H1 (cell line): Measurements from ENCODE around the gene JAM2. TPM values are rescaled to one million over a fixed set of nuclear protein-coding genes. Genes with fewer than 3 reads are reported as not detected.

ENCODE experiments used
- CTCF ChIA-PET: fragments of 300-600 bp; sonication (Branson Sonifier 250); formaldehyde crosslinking; loops from one replicate; lab custom pipeline; 2021; ENCODE audit not compliant: partially characterized antibody; lab: Charles Lee
- POLR2A ChIA-PET: fragments of 300-600 bp; sonication (Branson Sonifier 250); formaldehyde crosslinking; loops from one replicate; lab custom pipeline; 2021; ENCODE audit warnings: inconsistent platforms; ENCODE audit not compliant: partially characterized antibody; lab: Charles Lee
- DNase-seq, 2 experiments: peaks; one replicate each; pipeline versions ENCODE4 v3.0.0 to v3.0.0-alpha.2; 2010 to 2022; ENCODE audit warnings: low spot score in 2 of 2, low read depth in 1 of 2, mixed read lengths in 1 of 2
- FAIRE-seq: peaks from 2 replicates; lab custom pipeline; 2011; peaks lifted over from hg19 to GRCh38; lab: Jason Lieb, UNC
- H2AFZ ChIP-seq: 2 replicates; pipeline ENCODE4 v1.8.1; 2012; ENCODE audit warnings: low read length, inconsistent platforms
- H2AK5ac ChIP-seq: 2 replicates; pipeline ENCODE4 v1.6.1; 2013; ENCODE audit warnings: low read depth, low read length
- H2BK120ac ChIP-seq: replicated peaks from 2 replicates; pipeline ENCODE3; 2013; ENCODE audit warnings: low read depth, low read length, inconsistent platforms
- H2BK12ac ChIP-seq: 2 replicates; pipeline ENCODE4 v1.6.1; 2013; ENCODE audit warnings: low read depth, low read length
- H2BK15ac ChIP-seq: 2 replicates; pipeline ENCODE4 v1.6.1; 2013; ENCODE audit warnings: low read length
- H2BK20ac ChIP-seq: 2 replicates; pipeline ENCODE4 v1.6.1; 2013; ENCODE audit warnings: low read length
- H2BK5ac ChIP-seq: 2 replicates; pipeline ENCODE4 v1.6.1; 2013; ENCODE audit warnings: low read depth, low read length
- H3K14ac ChIP-seq: 2 replicates; pipeline ENCODE4 v1.6.1; 2013; ENCODE audit warnings: inconsistent platforms; ENCODE audit not compliant: insufficient read length
- H3K18ac ChIP-seq: 2 replicates; pipeline ENCODE4 v1.6.1; 2013; ENCODE audit warnings: low read length; ENCODE audit errors: extremely low read depth
- H3K23ac ChIP-seq: 2 replicates; pipeline ENCODE4 v1.6.1; 2013; ENCODE audit warnings: inconsistent platforms; ENCODE audit not compliant: insufficient read length
- H3K23me2 ChIP-seq: 2 replicates; pipeline ENCODE4 v1.6.1; 2013; ENCODE audit warnings: low read depth, low read length
- H3K27ac ChIP-seq: 2 replicates; pipeline ENCODE4 v1.6.1; 2011; ENCODE audit warnings: low read depth, low read length, inconsistent platforms
- H3K27me3 ChIP-seq, 4 experiments: replicated peaks in 1 of 4; 1 replicate in 1 of 4; 2 replicates in 3 of 4; pipeline versions ENCODE4 v1.6.1 to v1.8.1; 2011 to 2013; ENCODE audit warnings: low read length in 3 of 4, mild to moderate bottlenecking in 3 of 4, inconsistent platforms in 2 of 4, mixed read lengths in 2 of 4, moderate library complexity in 1 of 4; ENCODE audit not compliant: control insufficient read depth in 3 of 4, insufficient read depth in 3 of 4; ENCODE audit errors: extremely low read depth in 1 of 4
- H3K36me3 ChIP-seq, 4 experiments: 2 replicates each; pipeline versions ENCODE4 v1.6.1 to v1.8.1; 2011 to 2013; ENCODE audit warnings: mild to moderate bottlenecking in 4 of 4, low read length in 3 of 4, moderate library complexity in 2 of 4, control low read depth in 1 of 4, inconsistent platforms in 1 of 4; ENCODE audit not compliant: insufficient read depth in 4 of 4, control insufficient read depth in 2 of 4
- H3K4ac ChIP-seq: replicated peaks from 2 replicates; pipeline ENCODE3; 2013; ENCODE audit warnings: low read length, low read depth, mixed read lengths, inconsistent platforms; ENCODE audit not compliant: insufficient read length
- H3K4me1 ChIP-seq, 4 experiments: replicated peaks in 1 of 4; 1 replicate in 1 of 4; 2 replicates in 3 of 4; pipeline versions ENCODE4 v1.6.1 to v1.8.1; 2011 to 2013; ENCODE audit warnings: low read length in 3 of 4, inconsistent platforms in 2 of 4, mixed read lengths in 1 of 4; ENCODE audit not compliant: insufficient read depth in 4 of 4, control insufficient read depth in 3 of 4
- H3K4me2 ChIP-seq, 2 experiments: 2 replicates each; pipeline versions ENCODE4 v1.6.1 to v1.8.1; 2011 to 2013; ENCODE audit warnings: low read depth in 2 of 2, low read length in 2 of 2, control low read depth in 1 of 2, inconsistent platforms in 1 of 2, mild to moderate bottlenecking in 1 of 2; ENCODE audit not compliant: insufficient read depth in 1 of 2
- H3K4me3 ChIP-seq, 4 experiments: fragments of 200-600, 300-600 bp in 1 of 4; sonication (generic), shearing (Covaris generic), sonication (Bioruptor Twin) in 1 of 4; 2 replicates each; pipeline versions ENCODE4 v1.5.1 to v1.8.1; 2011 to 2016; ENCODE audit warnings: low read length in 4 of 4, low read depth in 3 of 4, control low read depth in 2 of 4, inconsistent platforms in 2 of 4, mild to moderate bottlenecking in 2 of 4, mixed read lengths in 1 of 4, moderate library complexity in 1 of 4; ENCODE audit not compliant: insufficient read depth in 2 of 4; ENCODE audit errors: extremely low read depth in 1 of 4
- H3K56ac ChIP-seq: replicated peaks from 2 replicates; pipeline ENCODE3; 2013; ENCODE audit warnings: low read depth, mild to moderate bottlenecking, mixed read lengths, low read length, inconsistent platforms; ENCODE audit not compliant: insufficient read length
- H3K79me1 ChIP-seq: 2 replicates; pipeline ENCODE4 v1.6.1; 2013; ENCODE audit warnings: low read depth, low read length, control low read depth
- H3K79me2 ChIP-seq, 2 experiments: 2 replicates each; pipeline versions ENCODE4 v1.6.1 to v1.8.1; 2012 to 2013; ENCODE audit warnings: low read length in 2 of 2, mild to moderate bottlenecking in 2 of 2, inconsistent platforms in 1 of 2; ENCODE audit not compliant: insufficient read depth in 2 of 2, control insufficient read depth in 1 of 2
- H3K9ac ChIP-seq, 4 experiments: replicated peaks in 1 of 4; 1 replicate in 1 of 4; 2 replicates in 3 of 4; pipeline versions ENCODE4 v1.6.1 to v1.8.1; 2011 to 2013; ENCODE audit warnings: low read depth in 3 of 4, low read length in 3 of 4, control low read depth in 2 of 4, mild to moderate bottlenecking in 2 of 4, moderate library complexity in 2 of 4, inconsistent platforms in 1 of 4; ENCODE audit errors: extremely low read depth in 1 of 4
- H3K9me3 ChIP-seq, 2 experiments: 2 replicates each; pipeline versions ENCODE4 v1.6.1 to v1.8.1; 2012 to 2013; ENCODE audit warnings: mild to moderate bottlenecking in 2 of 2, moderate library complexity in 2 of 2, control low read depth in 1 of 2, inconsistent platforms in 1 of 2, low read depth in 1 of 2, low read length in 1 of 2, mixed read lengths in 1 of 2; ENCODE audit not compliant: insufficient read depth in 2 of 2
- H4K20me1 ChIP-seq, 2 experiments: replicated peaks in 1 of 2; 2 replicates each; pipeline versions ENCODE3 to v1.8.1; 2011 to 2013; ENCODE audit warnings: inconsistent platforms in 2 of 2, low read length in 2 of 2, mild to moderate bottlenecking in 1 of 2; ENCODE audit not compliant: insufficient read depth in 2 of 2, control insufficient read depth in 1 of 2
- H4K5ac ChIP-seq: 2 replicates; pipeline ENCODE4 v1.6.1; 2013; ENCODE audit warnings: low read length, low read depth, mixed read lengths, inconsistent platforms; ENCODE audit not compliant: insufficient read length
- H4K8ac ChIP-seq: 2 replicates; pipeline ENCODE4 v1.8.0; 2013; ENCODE audit warnings: mild to moderate bottlenecking, moderate library complexity, low read length, inconsistent platforms; ENCODE audit not compliant: insufficient read depth; ENCODE audit errors: extremely low read depth
- H4K91ac ChIP-seq: replicated peaks from 2 replicates; pipeline ENCODE3; 2013; ENCODE audit warnings: low read length, mixed read lengths, inconsistent platforms; ENCODE audit not compliant: insufficient read length
- CTBP2 ChIP-seq: IDR thresholded peaks from 2 replicates; pipeline ENCODE4 v1.7.0; 2011; ENCODE audit warnings: borderline replicate concordance, mild to moderate bottlenecking, moderate library complexity, mixed read lengths, low read length; ENCODE audit not compliant: insufficient read depth, insufficient read length
- JUN ChIP-seq: IDR thresholded peaks from 2 replicates; pipeline ENCODE4 v1.6.1; 2011; ENCODE audit warnings: low read depth, mild to moderate bottlenecking, improper control_type of control experiment, low read length
- NANOG ChIP-seq: IDR thresholded peaks from 2 replicates; pipeline ENCODE4 v1.6.1; 2011; ENCODE audit warnings: low read length, low read depth, mild to moderate bottlenecking, inconsistent platforms; ENCODE audit not compliant: insufficient read depth, poor library complexity, severe bottlenecking
- TAF7 ChIP-seq: optimal IDR thresholded peaks from 2 replicates; pipeline ENCODE3; 2011; ENCODE audit warnings: low read depth, mild to moderate bottlenecking, inconsistent platforms, low read length, moderate library complexity, borderline replicate concordance
- WGBS, 2 experiments: shearing (Covaris generic) in 1 of 2; methylation state at CpG; one replicate each; pipeline versions ENCODE4 v1.1.6 to v1.1.7; 2013 to 2015; ENCODE audit warnings: low lambda C conversion rate in 2 of 2, mixed read lengths in 2 of 2, inconsistent platforms in 1 of 2, low coverage in 1 of 2, missing lambda C conversion rate in 1 of 2; ENCODE audit not compliant: insufficient replicate concordance in 2 of 2, insufficient coverage in 1 of 2, insufficient read length in 1 of 2; ENCODE audit errors: extremely low coverage in 1 of 2, missing lambda C conversion rate in 1 of 2; 5-methylcytosine and 5-hydroxymethylcytosine counted together
- polyA plus RNA-seq, 7 experiments: library from polyadenylated mRNA; depleted of rRNA in 3 of 7; stranded (reverse) in 5 of 7; unstranded in 2 of 7; fragments of >200 nt in 5 of 7; fragments of 200-250 nt in 2 of 7; gene quantifications; 1 replicate in 5 of 7; 2 replicates in 1 of 7; 4 replicates in 1 of 7; pipeline versions ENCODE4 v1.2.1 to v1.2.3, GENCODE V29; 2011 to 2013; ENCODE audit warnings: missing spikeins in 2 of 7, mixed read lengths in 2 of 7
- total RNA-seq: library from RNA; stranded (reverse); fragmentation: NEBNext Ultra II Directional; extraction: Animal tissue kit (Norgen Biotek cat#: 25700); gene quantifications from 2 replicates; pipeline ENCODE4 v1.2.1, GENCODE V29; 2021
- TF ChIP-seq, protein P1 (sequence below): IDR thresholded peaks from 2 replicates; pipeline ENCODE4 v1.6.1; 2012; ENCODE audit warnings: low read length, inconsistent platforms

Gene JAM2
- total and polyA plus RNA-seq, 2 of the 8 experiments (the other 6 are each of a cell fraction or from before 2014, with no cell fraction given), result 4.9 to 9.5 TPM

DNA sequence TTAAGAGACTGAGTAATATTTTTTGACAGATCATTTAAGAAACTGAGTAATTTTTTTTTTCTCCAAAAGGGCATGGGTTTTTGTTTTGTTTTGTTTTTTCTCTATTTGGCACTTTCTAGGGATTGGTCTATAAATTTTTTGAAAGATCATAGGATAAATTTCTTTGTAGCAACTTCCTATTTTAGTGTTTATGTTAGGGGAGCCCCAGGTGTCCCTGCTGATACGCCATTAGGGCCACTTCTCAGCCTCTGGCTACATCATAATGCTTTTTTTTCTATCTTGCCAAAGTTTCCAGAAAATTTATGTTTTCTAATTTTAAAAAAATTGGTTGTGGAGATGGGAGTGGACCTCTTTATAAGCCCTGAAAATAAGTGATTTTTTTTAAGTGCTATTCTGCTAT, 98.4 kb downstream of the JAM2 start:
- Histone ChIP-seq H3K27me3 (no peaks in the 10 kb centered on the region), H2BK120ac (no peak overlapping the region), H3K4ac (no peak overlapping the region), H3K4me2 (no peak overlapping the region), H3K9ac (no peak overlapping the region), H3K27ac (no peak overlapping the region), H2AK5ac (no peak overlapping the region), H3K4me1 (peaks cover 0 to 8% (median 0%) of the 10 kb centered on the region in 4 experiments; a peak in 2 of 7 replicates), H2BK20ac (no peak overlapping the region), H4K91ac (no peak overlapping the region), H3K4me3 (peak overlapping the region in 1 of 4 experiments; percentile 97; a peak in 1 of 8 replicates), H3K79me1 (0 out of 2 replicates have a peak, but pooled peaks cover 2% of the 10 kb centered on the region), H2AFZ (no peak overlapping the region), H2BK5ac (no peak overlapping the region), H3K36me3 (no peaks in the 10 kb centered on the region), H3K9me3 (no peaks in the 10 kb centered on the region), H2BK15ac (no peak overlapping the region), H3K23ac (no peak overlapping the region), H3K56ac (no peak overlapping the region), H4K8ac (no peak overlapping the region), H4K20me1 (no peaks in the 10 kb centered on the region), H3K79me2 (peaks cover 6 to 73% of the 10 kb centered on the region in 2 experiments), H3K14ac (no peak overlapping the region), H4K5ac (no peak overlapping the region), H2BK12ac (no peak overlapping the region), H3K23me2 (0 out of 2 replicates have a peak, but pooled peaks cover 2% of the 10 kb centered on the region), H3K18ac (no peak overlapping the region)
- POLR2A ChIA-PET, result no interaction called here
- DNase-seq (no peak), FAIRE-seq (no peak)
- CTCF ChIA-PET, result interaction anchor here (1.5 kb wide), 1 partner anchor 64 kb away, joined by 4 read pairs; no protein-coding TSS in a partner anchor
- 61% methylated on average over 1 of the region's 1 CpG; no CpG with 5 or more reads in 1 of the 2 experiments for WGBS, 2 experiments
- TF ChIP-seq JUN (no peak), NANOG (no peak), TAF7 (no peak), CTBP2 (no peak)
- TF ChIP-seq, protein P1, sequence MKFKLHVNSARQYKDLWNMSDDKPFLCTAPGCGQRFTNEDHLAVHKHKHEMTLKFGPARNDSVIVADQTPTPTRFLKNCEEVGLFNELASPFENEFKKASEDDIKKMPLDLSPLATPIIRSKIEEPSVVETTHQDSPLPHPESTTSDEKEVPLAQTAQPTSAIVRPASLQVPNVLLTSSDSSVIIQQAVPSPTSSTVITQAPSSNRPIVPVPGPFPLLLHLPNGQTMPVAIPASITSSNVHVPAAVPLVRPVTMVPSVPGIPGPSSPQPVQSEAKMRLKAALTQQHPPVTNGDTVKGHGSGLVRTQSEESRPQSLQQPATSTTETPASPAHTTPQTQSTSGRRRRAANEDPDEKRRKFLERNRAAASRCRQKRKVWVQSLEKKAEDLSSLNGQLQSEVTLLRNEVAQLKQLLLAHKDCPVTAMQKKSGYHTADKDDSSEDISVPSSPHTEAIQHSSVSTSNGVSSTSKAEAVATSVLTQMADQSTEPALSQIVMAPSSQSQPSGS, result no peak
